NCI-H2029 treated with DMSO at 0.1 percent for 48 hours (cell line): ENCODE measurements around the gene APOBR.
A peak's percentile ranks its signal among the peaks of the same experiment; 100 is the strongest.
"Not testable (repeated sequence)": the region's sequence is repeated elsewhere in the genome, so short reads cannot be mapped to it uniquely, and the experiment has no call there.

ENCODE experiments used
- DNase-seq: peaks from one replicate; lab custom pipeline; 2025; lab: John Stamatoyannopoulos, UW

APOBR gene

DNA sequence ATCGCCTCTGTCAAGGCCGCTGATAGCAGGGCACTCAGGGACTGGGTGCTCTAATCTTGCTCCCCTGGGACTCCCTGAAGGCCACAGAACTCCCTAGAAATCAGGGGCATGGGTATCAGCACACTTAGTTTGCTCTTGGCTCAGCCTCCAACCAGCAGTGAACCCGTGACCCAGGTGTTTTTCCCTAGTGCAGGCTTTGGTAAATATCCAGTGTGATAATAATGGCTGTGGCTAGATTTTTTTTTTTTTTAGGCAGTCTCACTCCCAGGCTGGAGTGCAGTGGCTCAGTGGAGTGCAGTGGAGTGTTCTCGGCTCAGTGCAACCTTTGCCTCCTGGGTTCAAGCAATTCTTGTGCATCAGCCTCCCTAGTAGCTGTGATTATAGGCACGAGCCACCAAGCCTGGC is 34.0 kb downstream of the APOBR start:
- DNase-seq = no peak

DNA sequence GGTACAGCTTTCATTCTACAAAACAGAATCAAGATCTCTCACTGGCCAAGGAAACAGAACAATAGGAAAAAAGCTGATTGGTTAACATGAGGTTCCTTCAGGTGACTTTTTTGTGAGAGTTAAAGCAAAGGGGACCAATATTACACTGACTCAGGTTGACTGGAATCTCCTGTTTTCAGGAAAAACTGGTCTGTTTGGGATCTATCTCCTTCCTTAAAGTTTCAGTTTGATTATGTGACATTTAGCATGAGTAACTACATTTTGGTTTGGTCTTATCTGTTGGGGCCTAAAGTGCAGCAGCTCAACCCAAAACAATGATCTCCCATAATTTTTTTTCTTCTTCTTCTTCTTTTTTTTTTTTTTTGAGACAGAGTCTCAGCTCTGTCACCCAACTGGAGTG is 34.7 kb downstream of the APOBR start:
- DNase-seq = no peak

DNA sequence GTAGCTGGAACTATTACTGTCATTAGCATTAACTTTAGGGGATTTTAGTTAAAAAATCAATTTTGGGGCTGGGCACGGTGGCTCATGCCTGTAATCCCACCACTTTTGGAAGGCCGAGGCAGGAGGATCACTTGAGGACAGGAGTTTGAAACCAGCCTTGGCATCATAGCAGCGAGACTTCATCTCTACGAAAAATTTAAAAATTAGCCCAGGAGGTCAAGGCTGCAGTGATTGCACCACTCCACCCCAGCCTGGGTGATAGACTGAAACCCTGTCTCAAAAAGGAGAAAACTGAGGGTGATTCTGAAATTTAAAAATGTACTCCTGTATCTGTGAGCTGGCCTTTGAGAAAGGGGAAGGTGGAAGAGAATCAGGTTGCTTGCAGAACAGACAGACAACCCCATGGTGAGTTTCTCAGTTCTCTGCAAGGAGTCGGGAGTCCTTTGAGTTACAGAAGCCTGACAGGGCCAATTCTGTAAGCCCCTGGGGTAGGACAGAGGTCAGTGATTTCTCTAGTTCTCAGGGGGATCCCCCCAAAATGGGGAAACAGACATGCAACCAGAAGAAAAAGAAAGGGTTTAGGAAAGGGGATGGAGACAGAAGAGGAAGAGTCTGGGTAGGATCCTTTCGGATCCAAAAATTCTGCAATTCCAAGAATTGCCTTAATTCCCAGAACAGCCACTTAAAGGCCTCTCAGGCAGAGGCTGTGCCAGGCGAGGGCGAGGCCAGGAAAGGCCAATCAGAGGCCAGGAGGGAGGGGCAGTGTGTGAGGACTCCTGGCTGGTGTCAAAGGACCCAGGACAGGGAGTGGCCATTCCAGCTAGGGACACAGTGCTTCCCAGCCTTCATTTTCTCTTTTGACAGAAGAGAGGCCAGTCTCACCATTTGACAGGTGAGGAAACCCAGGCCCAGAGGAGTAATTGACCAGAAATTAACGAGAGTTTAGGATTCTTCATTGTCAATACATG is 37.6 kb downstream of the APOBR start:
- no peak for DNase-seq

DNA sequence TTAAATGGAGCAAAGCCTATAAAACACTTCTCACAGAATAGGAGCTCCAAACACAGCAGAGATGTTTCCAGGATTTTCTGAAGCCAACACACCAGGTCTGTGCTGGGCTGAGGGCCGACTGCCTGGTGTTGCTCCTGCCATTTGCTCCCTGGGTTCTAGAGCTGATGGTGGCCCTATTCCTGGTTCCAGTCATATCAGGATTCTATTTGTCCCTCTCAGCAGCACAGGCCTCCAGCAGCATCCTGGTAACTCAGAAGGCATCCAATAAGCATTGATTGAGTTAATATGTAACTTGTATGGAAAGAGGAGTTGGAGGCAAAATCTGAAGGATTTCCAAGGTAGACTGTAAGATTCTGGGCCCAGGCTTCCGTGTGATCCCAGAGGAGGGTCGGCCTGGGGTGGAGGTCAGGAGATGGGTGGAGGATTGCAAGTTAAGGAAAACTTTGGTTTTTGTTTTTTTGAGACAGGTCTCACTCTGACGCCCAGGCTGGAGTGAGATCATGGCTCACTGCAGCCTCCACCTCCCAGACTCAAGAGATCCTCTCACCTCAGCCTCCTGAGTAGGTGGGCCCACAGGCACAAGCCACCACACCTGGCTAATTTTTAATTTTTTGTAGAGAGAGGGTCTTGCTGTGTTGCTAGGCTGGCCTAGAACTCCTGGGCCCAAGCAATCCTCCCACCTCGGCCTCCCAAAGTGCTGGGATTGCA is 38.7 kb downstream of the APOBR start:
- DNase-seq = no peak

DNA sequence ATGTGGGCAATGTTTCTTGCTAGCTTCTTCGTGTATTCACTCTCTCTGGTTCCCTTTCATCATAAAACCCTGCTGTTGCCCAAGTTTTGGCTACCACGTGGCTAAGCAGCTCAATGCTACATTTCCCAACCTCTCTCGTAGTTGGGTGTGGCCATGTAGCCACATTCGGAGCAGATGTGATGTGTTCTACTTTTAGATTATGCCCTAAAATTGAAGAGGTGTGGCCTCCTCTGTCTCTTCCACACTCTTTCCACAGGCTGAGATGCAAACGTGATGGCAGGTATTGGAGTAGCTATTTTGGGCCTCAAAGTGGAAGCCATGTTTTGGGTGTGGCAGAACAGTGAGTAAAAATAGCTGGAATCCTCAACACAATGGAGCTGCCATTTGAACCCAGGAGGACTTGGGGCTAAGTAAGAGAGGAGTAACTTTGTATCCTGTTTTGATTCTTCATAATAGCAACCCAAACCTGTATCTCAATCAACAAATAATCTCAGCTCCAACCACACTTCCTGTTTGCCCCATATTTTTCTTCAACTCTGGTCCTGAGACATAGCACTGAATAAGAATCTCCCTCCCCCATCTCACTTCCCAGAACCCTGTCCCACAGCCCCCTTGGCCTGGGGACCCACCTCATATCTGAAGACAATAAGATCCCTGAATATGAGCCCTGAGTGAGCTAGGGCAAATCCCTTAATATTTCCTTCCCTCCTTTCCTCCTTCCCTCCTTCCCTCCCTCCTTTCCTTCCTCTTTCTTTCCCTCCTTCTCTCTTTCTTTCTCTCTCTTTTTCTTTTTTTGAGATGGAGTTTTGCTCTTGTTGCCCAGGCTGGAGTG is 40.3 kb downstream of the APOBR start:
- DNase-seq = no peak

DNA sequence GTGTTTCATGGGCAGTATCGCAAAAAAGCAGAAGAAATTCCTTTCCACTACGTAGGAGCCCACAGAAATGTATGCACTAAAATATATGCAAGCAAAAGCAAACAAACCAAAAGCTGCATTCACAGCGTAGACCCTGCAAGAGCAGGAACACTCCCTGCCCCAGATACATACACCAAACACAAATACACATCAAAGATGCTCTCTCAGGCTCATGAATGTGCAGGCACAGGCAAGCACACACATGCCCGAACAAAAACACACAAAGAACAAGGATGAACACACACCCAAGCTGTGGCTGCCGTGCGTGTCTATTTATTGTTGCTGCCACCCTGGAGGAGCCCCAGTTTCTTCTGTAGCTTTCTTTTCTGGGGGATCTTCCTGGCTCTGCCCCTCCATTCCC is 42.6 kb downstream of the APOBR start:
- DNase-seq = no peak

DNA sequence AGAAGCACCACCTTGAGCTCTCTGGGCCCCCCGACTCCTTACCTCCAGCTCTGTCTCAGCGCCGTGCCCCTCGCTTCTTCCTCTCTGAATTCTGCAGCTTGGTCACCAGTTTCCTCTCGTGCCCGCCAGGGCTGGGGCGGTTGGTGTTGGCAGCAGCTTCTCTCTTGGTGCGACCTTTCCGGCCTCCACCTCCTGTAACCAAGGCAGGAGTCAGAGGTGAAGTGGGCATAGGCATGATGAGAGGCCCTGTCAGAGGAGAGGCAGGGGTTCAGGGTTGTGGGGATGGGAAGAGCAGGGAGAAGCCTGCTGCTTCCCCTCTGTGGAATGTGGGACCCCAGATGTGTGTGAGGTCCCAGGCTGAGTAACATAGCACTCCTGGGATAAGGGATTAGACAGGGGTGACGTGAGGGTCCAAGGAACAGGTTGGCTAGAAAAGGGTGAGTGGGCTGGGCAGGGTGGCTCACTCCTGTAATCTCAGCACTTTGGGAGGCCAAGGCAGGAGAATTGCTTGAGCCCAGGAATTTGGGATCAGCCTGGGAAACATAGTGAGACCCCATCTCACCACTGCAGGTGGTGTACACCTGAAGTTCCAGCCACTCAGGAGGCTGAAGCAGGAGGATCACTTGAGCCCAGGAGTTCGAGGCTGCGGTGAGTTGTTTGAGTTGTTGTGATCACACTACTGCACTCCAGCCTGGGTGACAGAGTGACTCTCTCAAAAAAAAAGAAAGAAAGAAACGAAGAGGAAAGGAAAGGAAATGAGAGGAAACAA is 43.7 kb downstream of the APOBR start:
- DNase-seq = no peak

DNA sequence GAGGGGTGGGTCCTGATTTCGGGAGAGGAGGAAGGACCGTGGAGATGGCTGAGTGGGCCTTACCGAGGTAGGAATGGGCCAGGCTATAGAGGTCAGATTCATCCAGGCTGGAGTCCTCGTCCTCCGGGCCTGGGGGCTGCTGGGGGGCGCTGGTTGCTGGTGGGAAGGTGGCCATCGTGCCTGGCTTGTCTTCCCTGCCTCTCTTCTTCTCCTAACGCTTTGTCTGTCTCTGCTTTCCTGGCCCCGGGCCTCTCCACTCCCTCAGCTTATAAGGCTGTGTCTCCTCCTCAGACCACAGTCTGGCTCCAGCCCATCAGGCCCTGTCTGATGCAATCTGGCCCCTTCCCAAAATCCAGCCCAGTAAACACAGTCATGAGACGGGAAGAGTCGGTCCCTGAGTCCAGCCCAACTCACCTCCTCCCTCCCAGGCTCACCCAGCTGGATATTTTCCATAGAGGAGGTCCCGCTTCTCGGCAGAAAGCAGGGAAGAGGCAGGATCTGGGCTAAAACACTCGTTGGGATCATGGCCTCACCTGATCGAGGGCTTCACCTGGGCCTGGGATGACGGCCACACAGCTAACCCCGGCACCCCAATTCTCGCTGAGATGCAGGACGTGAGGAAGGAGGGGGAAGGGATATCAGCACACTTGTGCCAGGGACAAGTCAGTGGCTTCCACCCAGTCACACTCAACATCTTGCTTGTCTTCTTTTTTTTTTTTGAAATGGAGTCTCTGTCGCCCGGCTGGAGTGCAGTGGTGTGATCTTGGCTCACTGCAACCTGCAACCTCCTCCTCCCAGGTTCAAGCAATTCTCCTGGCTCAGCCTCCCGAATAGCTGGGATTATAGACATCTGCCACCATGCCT is 44.5 kb downstream of the APOBR start, which contains the start of gene NUPR1:
Gene NUPR1 (minus strand): TSS at position 242 of the 864 bp plus-strand sequence. CDS start 67 bp downstream, at position 175.
- peak; percentile 83 for DNase-seq

DNA sequence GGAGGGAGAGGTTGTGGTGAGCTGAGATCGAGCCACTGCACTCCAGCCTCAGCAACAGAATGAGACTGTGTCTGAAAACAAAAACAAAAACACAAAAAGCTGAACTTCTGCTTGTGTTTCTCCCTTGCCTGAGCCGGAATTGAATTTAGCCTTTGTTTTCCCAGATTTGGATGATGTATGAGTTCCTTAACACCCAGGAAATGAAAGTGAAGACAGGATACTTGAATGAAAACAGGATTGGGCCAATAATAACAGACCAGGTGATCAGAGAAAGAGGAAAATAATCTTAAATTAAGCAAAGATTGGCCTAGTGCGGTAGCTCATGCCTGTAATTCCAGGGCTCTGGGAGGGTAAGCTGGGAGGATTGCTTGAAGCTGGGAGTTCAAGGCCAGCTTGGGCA is 45.9 kb downstream of the APOBR start:
- DNase-seq = no peak

DNA sequence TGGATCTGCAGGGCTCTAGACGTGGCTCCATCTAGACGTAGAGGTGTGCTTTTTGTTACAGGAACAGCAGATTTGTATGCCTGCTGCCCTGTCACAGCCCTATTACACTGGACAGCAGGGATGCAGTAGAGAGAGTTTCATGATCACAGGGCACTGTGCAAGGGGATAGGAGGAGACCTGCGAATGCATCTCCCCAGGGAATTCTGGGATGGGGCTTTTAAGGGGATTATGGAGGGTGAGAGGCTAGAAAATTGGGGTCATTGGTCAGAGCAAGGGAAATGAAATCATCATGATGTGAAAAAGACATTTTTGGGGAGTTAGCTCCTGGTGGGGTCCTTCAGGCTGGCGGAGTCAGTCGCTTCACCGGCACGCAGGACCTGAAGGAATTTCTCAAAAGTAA is 48.2 kb downstream of the APOBR start:
- DNase-seq = no peak

DNA sequence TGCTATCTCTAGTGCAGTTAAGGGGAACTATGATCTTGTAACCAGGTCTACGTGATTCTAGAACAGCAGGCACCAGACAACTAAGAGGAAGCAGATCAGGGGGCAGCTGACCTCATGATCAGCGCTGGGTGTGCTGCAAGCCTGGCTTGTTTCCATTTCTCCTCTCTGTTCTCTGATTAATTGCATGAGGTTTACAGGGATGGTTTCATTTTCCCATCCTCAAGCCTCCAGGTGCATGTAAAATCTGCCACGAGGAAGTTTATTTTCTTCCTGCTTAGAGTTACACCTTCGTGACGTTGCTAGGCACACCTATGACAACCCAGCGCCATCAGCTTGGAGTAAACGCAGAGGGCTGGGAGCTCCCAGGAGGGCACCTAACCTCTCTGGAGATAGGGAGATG is 48.6 kb downstream of the APOBR start:
- peak; percentile 45 for DNase-seq

DNA sequence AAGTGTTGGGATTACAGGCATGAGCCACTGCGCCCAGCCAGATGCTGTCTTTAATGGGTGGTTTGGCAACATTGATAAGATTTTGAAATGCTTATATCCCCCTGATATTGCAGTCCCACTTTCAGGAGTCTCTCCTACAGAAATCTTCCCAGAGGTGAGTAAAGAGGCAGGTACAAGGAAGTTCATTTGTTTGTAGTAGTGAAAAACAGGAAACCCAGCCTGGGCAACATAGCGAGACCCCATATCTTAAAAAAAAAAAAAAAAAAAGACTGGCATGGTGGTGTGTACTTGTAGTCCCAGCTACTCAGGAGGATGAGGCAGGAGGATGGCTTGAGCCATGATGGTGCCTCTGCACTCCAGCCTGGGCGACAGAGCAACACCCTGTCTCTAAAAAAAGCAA is 50.6 kb downstream of the APOBR start:
- no peak for DNase-seq

DNA sequence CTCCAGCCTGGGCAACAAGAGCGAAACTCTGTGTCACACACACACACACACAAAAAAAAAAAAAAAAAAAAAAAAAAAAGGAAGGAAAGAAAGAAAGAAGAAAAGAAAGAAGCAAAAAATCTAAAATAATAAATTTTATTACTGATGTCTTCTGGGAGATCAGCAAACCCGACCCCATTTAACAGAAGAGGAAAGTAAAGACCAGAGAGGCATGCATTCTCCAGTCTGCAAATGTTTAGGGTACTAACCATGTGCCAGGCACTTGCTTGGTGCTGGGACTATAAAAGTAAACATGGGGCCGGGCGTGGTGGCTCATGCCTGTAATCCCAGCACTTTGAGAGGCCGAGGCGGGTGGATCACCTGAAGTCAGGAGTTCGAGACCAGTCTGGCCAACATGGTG is 51.5 kb downstream of the APOBR start:
- DNase-seq = not testable (repeated sequence)

DNA sequence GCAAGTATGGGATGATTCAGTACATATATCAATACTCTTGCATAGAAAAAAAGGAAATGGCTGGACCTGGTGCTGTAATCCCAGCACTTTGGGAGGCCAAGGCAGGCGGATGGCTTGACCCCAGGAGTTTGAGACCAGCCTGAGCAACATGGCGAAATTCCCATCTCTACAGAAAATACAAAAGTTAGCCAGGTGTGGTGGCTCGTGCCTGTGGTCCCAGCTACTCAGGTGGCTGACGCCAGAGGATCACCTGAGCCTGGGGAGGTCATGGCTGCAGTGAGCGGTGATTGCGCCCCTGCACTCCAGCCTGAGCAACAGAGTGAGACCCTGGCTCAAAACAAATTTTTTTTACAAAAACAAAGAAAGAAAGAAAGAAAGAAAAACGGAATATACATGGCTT is 52.2 kb downstream of the APOBR start:
- DNase-seq = no peak

DNA sequence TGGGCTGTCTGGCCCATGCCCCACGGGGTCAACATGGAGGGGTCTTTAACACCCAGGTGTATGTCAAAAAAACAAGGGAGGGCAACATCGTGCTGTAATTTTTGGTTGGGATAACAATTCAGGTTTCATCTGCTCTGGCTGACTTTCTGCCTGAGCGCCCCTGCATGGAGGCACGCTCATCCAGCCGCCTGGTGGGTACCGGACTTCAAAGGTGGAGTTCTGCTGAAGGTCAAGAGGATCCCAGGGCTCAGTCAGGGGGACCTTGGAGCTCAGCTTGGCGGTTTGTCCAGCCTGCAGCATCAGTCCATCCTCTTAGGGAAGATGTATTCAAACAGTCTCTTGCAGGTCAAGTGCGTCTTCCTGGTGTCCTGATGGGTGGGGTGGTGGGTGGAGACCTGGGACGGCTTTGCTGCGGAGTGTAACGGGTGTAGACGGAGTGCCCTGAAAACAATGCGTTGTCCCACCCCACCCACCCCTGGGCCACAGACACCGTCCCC is 53.9 kb downstream of the APOBR start:
- DNase-seq = no peak
